Retina (tissue), 1 donor: Measurements from ENCODE around the gene AGPAT3.

Source experiments
- DNase-seq: peaks from one replicate; pipeline ENCODE4 v3.0.0-alpha.2; 2016

Gene AGPAT3

DNA sequence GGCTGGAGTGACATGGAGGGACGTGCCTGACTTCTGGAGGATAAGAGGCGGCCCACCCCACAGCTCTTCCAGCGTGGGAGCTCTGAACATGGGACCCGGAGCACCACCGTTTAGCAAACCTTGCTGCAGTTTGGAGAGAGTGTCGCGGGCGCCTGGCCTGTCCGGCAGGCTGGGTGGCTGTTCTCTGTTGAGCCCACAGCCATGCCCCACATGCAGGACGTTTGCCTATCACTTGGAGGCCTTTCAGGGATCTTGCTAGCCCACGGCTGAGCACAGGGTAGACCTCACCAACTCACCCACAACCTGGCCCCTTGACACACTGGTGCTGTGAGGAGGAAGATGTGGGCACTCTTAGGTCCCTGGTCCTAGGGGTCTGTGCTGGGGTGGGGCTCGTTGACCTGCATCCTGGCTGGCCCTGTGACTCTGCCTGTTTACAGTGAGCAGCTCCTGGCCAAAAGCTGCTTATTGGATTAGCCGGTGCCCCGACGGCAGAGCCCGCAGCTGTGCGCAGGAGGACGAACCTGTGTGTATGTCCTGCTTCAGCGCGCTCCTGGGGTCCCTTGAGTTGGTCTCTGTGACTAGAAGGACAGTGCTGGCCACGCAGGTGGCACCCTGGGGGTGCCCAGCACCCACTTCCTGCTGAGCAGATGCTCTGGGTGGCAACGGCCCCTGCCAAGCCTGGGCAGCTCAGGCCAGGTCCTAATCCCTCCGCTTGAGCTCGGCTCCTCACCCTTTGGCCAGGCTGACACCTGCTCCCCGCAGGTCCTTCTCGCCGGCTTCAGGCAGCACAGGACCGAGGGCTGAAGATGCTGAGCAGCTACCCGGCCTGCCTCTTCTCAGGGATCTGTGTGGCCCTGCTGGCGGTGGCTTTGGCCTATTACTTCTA, 74.7 kb downstream of the AGPAT3 start:
- DNase-seq, result no peak

DNA sequence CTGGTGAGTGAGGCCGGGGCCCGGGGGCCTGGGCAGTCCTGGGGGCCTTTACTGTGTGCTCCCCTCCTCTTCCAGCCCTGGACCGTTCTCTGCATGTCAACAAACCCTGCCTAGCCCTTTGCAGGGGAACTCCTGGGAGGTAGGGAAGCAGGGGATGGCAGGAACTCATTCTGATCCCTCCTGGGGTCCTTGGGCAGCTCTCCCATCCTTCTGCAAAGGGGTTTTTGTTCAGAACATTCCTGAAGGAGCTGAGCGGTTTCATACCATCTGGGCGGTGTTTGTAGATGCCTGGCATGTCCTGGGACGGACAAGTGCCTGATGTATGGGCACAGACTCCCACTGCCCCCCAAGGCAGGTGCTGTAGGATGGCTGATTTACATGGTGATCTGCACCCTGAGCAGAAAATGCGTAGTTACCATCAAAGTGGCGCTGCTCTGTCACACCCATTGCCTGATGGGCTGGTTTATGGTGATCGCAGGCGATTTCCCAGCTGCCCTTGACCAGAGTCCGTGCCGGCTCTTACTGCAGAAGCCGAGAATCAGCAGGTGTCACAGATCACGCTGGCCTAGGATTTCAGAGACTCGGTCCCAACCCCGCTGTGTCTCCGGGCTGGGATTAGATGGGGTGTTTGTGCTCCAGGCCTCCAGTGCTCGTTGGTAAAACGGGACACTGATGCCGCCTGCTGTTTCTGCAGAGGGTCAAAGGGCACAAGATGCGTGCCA, 75.5 kb downstream of the AGPAT3 start:
- no peak for DNase-seq

DNA sequence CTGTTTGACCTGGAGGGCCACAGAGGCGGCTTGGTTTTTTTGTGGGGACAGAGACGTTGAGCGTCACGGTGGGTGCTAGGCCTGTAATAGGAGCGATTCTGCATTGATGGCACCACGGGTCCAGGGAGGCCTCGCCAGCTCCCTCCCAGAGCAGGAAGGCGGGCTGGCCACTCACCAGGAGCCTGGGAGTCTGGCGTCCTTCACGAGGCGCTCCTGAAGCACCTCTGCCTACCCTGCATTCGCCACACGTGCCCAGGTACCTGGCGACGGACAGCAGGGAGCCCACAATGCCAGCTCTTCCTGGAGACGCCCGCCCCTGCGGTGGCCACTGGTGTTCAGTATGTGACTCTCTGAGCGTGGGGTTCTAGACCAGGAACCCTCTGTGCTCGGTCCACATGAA, 77.2 kb downstream of the AGPAT3 start:
- no peak for DNase-seq

DNA sequence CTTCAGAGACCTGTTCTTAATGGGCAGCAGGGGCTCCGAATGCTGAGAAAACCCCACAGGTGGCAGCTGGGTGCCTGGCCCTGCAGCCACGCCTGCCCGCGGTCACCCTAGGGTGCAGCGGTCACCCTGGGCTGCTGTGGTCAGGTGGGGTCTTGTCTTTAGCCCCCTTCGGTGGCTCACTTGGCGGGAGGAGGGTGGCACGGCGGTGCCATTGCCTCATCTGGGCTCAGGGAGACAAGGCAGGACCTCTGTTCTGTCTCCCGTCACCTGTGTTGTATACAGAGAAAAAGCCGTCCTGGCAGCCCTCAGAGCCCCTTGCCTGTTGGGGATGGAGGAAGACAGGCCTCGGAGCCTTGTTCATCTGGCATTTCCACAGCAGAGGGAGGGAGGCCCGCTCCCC, 77.6 kb downstream of the AGPAT3 start:
- DNase-seq, result no peak

DNA sequence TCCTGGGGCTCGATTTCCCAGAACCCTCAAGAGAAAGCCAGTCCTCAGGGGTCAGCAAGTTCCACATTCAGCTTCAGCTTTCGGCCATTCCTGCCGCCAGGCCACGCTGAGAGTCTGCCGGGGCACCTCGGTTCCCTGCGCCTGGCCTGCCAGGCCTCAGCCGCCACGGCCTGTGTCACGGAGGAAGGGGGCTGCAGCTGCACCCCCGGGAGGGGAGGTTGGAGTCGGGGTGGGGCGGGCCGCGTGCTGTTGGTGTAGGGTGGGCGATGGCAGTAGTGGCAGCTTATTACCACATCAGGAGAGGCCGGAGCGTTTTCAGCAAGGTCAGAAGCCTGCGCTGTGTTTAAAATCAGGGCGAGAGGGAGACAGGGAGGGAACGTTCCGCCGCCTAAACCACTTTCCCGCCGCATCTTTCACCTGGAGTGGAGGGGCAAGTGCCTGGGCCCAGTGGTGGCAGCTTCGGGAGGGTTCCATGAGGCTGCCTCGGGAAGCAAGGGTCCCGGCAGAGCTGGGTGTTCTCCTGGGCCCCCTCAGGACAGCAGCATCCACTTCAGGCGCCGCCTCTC, 78.6 kb downstream of the AGPAT3 start:
- no peak for DNase-seq

DNA sequence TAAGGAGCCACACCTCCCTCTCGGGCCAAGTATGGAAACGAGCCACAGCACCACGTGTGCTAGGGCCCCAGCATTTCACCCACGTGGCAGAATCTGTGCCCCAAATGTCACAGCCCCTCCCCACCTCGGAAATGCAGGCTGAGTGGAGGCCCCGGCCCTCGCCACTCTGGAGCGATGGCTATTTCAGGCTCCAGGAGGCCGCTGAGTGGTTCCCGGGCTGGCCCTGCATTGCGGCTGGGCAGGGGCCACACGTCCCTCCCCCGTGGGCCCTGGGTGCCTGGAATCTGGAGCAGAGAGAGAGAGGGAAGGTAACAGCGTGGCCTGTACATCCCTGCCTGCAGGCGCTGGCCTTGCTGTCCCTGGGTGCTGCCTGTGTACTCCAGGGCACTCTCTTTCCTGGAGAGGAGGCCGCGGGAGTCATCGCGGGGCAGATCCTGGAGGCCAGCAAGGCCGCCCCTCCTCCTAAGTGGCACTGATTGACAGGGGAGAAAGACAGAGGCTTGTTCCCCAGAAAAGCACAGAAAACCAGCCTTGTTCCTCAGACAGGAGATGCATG, 79.1 kb downstream of the AGPAT3 start:
- DNase-seq, result no peak

DNA sequence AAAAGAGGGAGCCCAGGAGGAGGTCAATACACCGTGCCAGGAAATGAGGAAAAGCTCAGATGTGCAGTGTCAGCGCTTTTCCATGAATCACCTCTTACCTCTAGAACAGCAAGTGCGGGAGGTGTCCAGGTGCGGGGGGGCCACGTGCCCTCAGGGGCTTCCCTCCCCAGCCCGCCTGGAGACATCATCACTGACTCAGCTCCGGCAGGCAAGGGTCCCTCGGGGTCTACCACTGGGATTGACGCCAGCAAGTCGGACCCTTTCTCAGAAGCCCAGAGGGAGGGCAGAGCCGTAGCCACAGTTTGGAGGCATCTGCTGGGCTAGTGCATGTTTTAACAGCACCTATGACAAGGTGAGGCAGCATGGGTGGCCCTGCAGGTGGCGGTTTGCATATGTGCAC, 79.7 kb downstream of the AGPAT3 start:
- no peak for DNase-seq

DNA sequence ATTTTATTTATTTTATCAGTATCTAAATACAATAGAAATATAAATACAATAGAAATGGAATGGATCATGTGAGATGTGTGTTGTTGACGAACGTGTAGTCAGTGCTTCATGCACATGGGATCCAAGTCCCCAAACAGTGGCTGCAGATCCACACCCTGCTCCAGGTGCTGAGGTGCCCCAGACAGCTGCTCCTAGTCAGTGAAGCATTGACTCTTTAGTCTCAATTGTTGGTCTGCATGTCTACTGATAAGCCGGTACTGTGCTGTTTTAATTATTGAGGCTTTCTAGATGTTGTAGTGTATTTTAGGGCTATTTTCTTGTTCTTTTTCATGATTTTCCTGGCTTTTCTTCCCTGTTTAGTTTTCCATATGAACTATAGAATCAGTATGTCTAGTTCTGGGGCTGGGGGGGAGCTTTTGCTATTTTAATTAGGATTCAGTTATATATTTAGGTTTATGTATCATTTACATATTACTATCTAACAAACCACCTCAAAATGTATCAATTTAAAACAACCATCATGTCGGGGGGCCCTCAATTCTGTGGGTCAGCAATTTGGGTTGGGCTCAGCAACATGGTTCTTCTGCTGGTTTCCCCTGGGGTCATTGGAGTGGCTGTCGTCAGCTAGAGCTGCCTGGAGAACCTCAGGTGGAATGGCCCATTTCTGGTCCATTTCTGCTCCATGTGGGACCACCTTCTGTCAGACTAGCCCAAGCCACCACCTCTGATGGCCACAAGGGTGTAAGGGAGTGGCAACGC, 83.9 kb downstream of the AGPAT3 start:
- no peak for DNase-seq

DNA sequence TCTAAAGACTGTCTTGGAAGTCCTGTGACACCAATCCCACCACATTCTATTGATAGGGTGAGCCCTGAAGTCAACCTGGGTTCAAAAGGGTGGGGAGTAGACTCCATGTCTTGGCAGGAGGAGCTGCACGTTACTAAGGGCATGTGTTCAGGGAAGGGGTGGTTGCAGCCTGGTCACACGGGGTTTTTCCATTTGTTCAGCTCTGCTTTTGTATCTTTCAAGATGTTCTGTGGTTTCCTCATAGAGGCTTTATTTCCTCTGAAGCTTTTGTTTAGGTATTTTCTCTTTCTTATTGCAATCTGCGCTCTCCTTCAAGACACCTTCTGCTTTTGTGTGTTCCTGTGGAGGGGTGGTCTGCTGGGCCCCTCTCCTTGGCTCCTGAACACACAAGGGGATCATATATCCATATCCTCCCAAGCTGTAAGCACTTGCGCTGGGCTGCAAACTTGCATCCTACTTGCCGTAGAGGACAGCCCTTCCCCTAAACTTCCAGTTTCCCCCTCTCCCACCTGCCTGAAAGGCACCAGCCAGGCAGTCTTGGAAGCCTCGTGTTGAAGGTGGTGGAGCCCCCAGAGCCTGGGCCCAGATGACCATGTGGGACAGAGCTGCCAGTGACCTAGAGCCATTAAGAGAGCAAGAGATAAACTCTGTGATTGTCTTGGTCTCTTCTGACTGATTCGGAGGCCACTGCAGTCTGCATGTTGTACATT, 84.6 kb downstream of the AGPAT3 start:
- DNase-seq, result no peak

DNA sequence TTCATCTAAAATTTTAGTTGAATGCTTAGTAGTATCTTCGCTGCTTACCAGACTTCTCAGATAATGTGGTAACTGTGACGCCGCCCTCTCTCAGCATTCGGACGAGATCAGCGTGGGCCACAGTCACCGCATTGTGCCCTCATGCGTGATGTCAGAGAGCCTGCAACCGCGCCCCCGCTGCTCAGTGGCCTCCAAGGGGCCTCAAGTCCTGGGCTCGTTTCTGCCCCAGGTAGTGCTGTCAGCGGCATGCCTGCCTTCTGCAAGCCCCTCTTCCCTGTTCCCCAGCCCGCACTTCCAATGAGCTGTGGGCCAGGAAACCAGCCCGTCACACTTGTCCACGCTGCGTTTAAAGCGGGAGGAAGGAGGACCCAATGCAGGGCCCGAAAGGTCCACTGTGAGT, 85.5 kb downstream of the AGPAT3 start:
- no peak for DNase-seq

DNA sequence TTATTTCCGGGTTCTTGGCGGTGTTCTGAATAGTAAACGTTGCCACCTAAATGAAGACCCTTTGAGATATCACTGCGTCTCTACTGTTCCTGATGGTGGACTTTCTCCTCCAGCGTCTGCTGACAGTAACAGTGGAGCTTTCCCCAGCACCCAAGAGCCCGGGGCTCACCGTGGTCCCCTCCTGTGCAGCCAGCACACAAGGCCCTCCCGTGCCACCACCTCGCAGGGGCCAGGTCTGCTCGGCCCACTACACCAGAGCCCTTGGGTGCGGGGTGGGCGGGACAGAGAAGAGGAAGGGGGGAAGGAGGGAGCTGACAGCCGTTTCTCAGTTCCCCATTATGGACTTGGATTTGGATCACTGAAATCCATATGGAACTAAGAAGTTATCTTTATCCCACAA, 85.9 kb downstream of the AGPAT3 start:
- no peak for DNase-seq

DNA sequence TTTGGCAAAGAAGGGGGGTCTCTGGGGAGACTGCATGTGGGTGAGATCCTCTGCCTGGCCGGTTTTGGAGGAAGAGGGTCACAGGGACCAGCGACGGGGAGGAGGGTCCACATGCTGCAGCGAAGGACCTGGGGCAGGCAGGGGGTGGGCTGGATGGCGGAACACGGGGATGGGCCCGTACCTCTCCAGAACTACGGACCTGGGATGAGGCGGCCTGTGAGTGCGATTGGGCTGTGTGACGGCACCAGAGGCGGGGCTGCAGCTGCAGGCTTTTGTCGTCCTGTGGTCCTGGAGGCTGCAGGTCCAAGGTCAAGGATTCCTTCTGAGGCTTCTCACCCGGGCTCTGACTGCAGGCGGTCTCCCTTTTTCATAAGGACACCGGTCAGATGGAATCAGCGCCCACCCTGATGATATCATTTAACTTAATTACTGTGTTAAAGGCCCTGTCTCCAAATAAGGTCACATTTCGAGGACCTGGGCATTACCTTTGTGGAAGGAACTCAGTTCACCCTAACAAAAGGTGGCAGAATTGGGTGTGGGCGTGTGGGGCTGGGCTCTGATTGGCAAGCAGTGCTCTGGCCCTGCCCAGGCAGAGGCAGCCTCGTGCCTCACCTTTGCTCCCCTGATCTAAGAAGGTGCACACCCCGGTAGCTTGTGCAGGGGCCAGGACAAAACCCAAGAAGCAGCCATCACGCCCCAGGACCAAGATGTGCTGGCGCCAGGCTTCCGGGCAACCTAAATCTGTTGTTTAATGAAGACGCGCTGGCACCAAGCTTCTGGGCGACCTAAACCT, 87.1 kb downstream of the AGPAT3 start:
- no peak for DNase-seq

DNA sequence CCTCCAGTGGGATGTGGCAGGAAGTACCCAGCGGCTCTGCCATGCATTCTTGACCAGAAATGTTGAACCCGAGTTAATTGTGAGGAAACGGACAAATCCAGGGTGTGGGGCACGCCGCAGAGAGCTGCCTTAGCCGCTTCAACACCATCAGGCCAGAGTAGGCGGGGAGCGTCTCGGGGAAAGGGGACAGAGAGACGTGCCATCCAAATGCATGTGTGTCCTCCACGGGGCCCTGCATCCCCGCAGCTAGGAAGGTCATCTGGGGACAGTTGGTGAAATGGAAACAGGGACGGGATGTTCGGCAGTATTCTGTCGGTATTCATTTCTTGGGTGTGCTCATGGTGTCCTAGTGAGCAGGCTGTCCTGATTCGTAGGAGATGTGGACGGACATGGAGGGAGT, 88.0 kb downstream of the AGPAT3 start:
- DNase-seq, result no peak

DNA sequence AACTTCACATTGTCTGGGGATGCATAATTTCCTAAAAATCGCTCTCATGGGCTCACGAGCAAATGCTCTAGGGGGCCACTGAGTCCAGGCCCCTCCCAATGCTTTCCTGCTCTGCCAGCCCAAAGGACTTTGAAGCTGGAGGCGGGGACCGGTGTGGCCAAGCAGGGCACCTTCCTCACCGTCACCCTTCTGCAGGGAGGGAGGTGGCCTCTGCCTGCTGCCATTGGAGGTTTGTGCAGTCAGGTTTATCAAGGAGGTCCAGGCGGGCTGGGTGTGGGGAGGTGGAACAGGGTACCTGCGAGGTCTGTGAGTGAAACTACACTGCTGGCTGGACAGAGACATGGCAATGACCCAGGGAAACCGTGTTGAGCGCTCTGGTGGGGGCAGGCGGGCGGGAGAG, 89.0 kb downstream of the AGPAT3 start:
- DNase-seq, result no peak

DNA sequence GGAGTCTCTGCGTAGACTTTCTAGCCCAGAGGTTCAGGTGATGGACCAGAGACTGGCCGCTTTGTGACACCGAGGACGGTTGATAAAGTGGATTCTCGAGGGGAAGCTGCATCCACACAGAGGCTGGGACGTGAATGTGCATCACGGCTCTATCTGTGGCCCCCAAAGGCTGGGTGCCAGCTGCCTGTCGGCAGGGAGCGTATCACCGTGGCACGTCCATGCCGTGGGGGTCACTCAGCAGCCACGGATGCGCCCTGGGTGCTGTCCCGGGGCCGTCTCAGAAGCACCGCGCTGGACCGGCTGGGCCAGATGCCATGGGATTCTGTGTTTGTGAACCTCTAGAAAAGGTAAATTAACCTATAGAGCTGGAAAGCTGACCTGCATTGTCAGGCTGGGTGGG, 89.9 kb downstream of the AGPAT3 start:
- no peak for DNase-seq

DNA sequence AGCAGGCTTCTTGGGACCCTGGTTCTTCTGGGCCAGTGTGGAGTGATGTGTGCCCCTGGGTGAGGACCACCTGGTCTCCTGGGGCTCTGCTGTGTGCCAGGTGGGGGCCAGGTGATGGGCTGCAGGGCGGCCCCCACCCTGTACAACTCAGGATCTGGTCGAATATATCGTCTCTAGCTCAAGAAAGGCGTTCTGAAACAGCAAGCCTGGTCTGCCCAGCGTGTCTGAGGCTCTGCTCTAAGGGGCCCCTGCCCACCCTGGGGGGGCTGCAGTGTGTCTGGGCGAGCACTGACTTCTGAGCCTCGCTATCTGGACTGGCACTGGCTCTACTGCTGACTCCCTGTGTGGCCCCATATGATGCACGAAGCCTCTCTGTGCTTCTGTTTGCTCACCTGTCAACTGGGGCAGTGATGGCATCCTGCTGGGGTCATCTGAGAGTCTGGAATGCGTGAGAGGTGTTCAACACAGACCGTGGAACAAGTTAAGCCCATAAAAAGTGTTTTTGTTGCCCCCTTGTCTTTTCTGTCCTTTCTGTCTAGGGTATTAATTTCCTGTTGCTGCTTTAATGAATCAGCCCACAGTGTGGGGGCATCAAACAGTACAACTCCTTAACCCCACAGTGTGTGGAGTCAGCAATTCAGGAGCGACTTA, 91.1 kb downstream of the AGPAT3 start:
- DNase-seq, result no peak

DNA sequence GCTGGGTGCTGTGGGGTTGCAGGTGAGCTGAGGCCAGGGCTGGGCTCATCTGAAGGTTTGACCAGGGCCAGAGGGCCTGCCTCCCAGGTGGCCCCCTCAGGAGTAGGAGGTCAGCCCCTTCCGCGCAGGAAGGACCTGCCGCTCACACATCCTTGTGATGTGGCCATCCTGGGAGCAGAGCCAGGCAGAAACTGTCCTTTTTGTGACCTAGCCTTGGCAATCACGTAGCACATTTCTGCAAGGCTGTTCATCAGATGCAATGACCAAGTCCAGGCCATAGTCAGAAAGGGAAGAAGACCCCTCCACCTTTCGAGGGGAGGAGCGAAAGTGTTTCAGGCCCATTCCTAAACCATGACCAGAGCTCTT, 91.6 kb downstream of the AGPAT3 start:
- no peak for DNase-seq

DNA sequence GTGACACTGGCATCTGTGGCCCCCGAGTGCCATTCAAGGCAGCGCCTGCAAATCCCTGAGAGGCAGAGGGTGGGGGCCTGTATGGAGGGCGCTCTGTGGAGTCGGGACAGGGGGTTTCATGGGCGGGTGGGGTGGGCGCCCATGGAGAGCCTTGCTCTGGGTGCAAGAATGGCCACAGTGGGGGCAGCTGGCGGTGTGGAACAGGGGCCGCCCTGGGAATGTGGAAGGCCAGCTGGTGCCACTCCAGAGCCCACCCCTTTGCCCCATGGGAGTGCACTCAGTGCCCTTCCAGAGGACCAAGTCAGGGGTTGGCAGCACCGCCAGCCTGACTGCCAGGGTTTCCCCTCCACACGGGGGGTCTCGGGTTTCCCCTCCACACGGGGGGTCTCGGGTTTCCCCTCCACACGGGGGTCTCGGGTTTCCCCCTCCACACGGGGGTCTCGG, 92.1 kb downstream of the AGPAT3 start:
- no peak for DNase-seq

DNA sequence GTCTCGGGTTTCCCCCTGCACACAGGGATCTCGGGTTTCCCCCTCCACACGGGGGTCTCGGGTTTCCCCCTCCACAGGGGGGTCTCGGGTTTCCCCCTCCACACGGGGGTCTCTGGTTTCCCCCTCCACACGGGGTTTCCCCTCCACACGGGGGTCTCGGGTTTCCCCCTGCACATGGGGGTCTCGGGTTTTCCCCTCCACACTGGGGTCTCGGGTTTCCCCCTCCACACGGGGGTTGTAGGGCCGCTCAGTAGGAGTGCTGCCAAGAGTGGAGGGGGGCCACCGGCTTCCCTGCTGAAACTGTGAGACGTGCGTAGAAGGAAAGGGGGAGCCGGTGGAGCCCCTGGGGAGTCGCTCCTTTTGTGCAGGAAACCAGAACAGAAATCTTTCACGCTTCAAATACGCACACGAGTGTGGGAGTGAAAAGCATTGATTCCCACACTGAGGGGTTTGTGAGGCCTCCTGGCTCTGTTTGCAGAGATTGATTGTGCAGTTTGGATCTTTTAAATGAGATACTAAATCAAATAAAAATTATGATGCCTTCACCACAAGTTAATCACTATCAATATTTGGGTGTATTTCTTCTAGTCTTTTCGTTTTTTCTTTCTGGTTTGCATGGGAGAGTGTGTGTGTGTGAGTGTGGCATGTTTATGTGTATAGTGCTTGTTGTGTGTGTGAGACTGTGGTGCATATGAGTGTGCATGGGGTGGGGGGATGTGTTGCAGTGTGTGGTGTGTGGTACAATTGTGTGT, 92.8 kb downstream of the AGPAT3 start:
- peak; percentile 64 for DNase-seq
